GM21723 (cell line): Measurements from ENCODE around the gene TMEM18.

Experiments
- ATAC-seq: cut with Tn5 transposase; IDR thresholded peaks from one replicate; pipeline ENCODE4 v1.9.1; 2021; ENCODE audit warnings: mild to moderate bottlenecking, moderate library complexity; ENCODE audit not compliant: unreplicated experiment

TMEM18 gene

GRCh38 chr2:636641-637405, 40.4 kb downstream of the TMEM18 start:
- ATAC-seq: no peak

GRCh38 chr2:635687-636621, 41.3 kb downstream of the TMEM18 start:
- no peak for ATAC-seq

GRCh38 chr2:634636-635388, 42.4 kb downstream of the TMEM18 start:
- ATAC-seq: no peak

- no peak for ATAC-seq
Measured at GRCh38 chr2:634041-634440, 43.2 kb downstream of the TMEM18 start.

GRCh38 chr2:633371-633770, 43.8 kb downstream of the TMEM18 start:
- no peak for ATAC-seq

GRCh38 chr2:632471-632870, 44.7 kb downstream of the TMEM18 start:
- no peak for ATAC-seq

GRCh38 chr2:631741-632140, 45.5 kb downstream of the TMEM18 start:
- no peak for ATAC-seq

- no peak for ATAC-seq
Measured at GRCh38 chr2:630451-631320, 46.5 kb downstream of the TMEM18 start.

- no peak for ATAC-seq
Measured at GRCh38 chr2:629961-630360, 47.2 kb downstream of the TMEM18 start.

- ATAC-seq: no peak
Measured at GRCh38 chr2:628651-629050, 48.6 kb downstream of the TMEM18 start.

- no peak for ATAC-seq
Measured at GRCh38 chr2:627926-628560, 49.2 kb downstream of the TMEM18 start.

GRCh38 chr2:627340-627709, 49.9 kb downstream of the TMEM18 start:
- no peak for ATAC-seq

- ATAC-seq: no peak
Measured at GRCh38 chr2:626491-627339, 50.5 kb downstream of the TMEM18 start.

- no peak for ATAC-seq
Measured at GRCh38 chr2:625415-626333, 51.5 kb downstream of the TMEM18 start.

GRCh38 chr2:624551-625347, 52.5 kb downstream of the TMEM18 start:
- ATAC-seq: no peak

- ATAC-seq: no peak
Measured at GRCh38 chr2:624096-624495, 53.1 kb downstream of the TMEM18 start.
